ENCODE measurements around the gene ATRIP. TPM values are rescaled to one million over a fixed set of nuclear protein-coding genes. Genes with fewer than 3 reads are reported as not detected.
"Not testable (repeated sequence)": the region's sequence is repeated elsewhere in the genome, so short reads cannot be mapped to it uniquely, and the experiment has no call there.

The ATRIP gene
- total RNA-seq, 5 donors from 2014 or later (not counting 1 experiment from before 2014, with no cell fraction given), result 7.8 to 14.9 (median 12.8) TPM

DNA sequence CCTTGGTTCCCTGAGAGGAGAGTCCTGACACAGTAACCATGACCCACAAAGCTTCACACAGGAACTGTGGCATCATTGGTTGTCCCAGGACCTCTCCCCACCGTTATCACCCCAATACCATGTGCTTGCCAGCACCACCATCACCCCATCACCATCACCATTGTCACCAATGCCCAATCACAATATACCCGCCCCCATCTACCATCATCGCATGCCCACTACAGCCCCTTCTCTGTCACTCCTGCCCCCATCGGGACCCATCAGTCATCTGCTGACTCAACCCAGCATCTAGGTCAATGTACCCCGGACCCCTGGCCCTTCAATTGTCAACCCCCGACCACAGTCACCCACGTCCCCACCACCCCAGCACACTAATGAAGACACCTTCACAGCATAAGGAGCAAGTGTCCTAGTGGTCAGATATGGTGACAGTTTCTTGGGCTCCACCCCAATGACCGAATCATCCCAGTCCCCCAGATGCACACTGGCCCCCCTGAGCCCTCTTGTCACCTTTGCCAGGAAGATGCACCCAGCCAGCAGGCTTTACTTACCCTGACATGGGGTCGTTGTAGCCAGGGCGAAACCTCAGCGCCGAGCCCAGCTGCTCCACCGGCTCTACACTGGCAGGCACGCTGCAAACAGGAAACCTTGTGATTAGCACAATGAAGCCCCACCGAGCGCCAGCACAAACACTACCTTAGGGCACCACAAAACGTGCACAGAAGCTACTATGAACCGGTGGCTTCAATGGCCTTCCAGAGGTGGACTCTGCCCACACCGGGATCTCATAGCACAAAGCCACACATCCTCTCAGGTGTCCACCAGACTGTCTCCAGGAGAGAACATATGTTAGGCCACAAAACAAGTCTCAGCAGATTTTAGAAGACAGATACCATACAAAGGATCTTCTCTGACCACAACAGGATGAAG lies 32.4 kb downstream of the ATRIP start:
- ChIA-PET CTCF (interaction anchor here in 1 of 2 donors (3.6 kb wide), 1 partner anchor 43 kb away, joined by 12 read pairs; no protein-coding TSS in a partner anchor), POLR2A (interaction anchor here in 1 of 2 donors (0.5 to 0.7 kb wide), 2 partner anchors 16 to 17 kb away, joined by 3 to 8 read pairs; no protein-coding TSS in a partner anchor)
- ATAC-seq (replicated peaks in 1 of 4) (peak; percentile 87 to 89 (median 88)), DNase-seq (peak; percentile 38 to 77 (median 65))
- Mint-ChIP-seq H3K9me3 (no peaks in the 10 kb centered on the region), H3K27ac (peak overlapping the region; percentile 98), H3K4me3 (peak overlapping the region; percentile 77 to 83 (median 82)), H3K4me1 (peaks cover 49 to 57% (median 50%) of the 10 kb centered on the region in 3 donors), H3K27me3 (no peaks in the 10 kb centered on the region), H3K36me3 (peaks cover 6% of the 10 kb centered on the region)
- H3K9me3 ChIP-seq, result no peaks in the 10 kb centered on the region
- peaks cover 6 to 61% of the 10 kb centered on the region in 2 experiments for H3K4me1 ChIP-seq (ENCODE audit: control insufficient read depth in 1 of 2, extremely low read depth in 1 of 2, insufficient read depth in 2 of 2, low read length in 2 of 2)
- H3K36me3 ChIP-seq (ENCODE audit: control insufficient read depth in 2 of 2, extremely low read depth in 1 of 2, insufficient read depth in 1 of 2, low read length in 1 of 2), result peaks cover 0 to 12% of the 10 kb centered on the region in 2 donors
- peak overlapping the region in 1 of 2 donors; percentile 53 for H3K4me3 ChIP-seq (ENCODE audit: control insufficient read depth in 1 of 2, extremely low read depth in 1 of 2, low read length in 1 of 2)
- 8% methylated on average over 17 of the region's 19 CpGs for WGBS (ENCODE audit: insufficient coverage)
- H3K27me3 ChIP-seq (replicated peaks in 1 of 2; ENCODE audit: control insufficient read depth in 2 of 2, extremely low read depth in 1 of 2, insufficient read depth in 2 of 2, low read length in 1 of 2), result no peaks in the 10 kb centered on the region
- peak overlapping the region; percentile 89 for H3K27ac ChIP-seq (ENCODE audit: low read length)

DNA sequence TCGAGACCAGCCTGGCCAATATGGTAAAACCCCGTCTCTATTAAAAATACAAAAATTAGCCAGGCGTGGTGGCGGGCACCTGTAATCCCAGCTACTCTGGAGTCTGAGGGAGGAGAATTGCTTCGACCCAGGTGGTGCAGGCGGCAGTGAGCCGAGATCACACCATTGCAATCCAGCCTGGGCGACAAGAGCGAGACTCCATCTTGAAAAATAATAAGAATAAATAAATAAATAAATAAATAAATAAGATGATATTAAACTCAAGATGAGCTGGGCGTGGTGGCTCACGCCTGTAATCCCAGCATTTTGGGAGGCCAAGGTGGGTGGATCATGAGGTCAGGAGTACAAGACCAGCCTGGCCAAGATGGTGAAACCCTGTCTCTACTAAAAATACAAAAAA lies 34.4 kb downstream of the ATRIP start:
- H3K4me3 ChIP-seq (ENCODE audit: control insufficient read depth in 1 of 2, extremely low read depth in 1 of 2, low read length in 1 of 2); H3K27me3 Mint-ChIP-seq; H3K27ac Mint-ChIP-seq; ATAC-seq (replicated peaks in 1 of 4); H3K36me3 ChIP-seq (ENCODE audit: control insufficient read depth in 2 of 2, extremely low read depth in 1 of 2, insufficient read depth in 1 of 2, low read length in 1 of 2); CTCF ChIA-PET; DNase-seq; H3K36me3 Mint-ChIP-seq; POLR2A ChIA-PET; H3K27me3 ChIP-seq (replicated peaks in 1 of 2; ENCODE audit: control insufficient read depth in 2 of 2, extremely low read depth in 1 of 2, insufficient read depth in 2 of 2, low read length in 1 of 2); H3K4me3 Mint-ChIP-seq; H3K9me3 Mint-ChIP-seq; H3K9me3 ChIP-seq; H3K27ac ChIP-seq (ENCODE audit: low read length): not testable (repeated sequence)
- WGBS (ENCODE audit: insufficient coverage), result 100% methylated on average over 1 of the region's 11 CpGs
- H3K4me1 ChIP-seq (ENCODE audit: control insufficient read depth in 1 of 2, extremely low read depth in 1 of 2, insufficient read depth in 2 of 2, low read length in 2 of 2), result peaks cover 6 to 46% of the 10 kb centered on the region in 2 experiments
- peaks cover 40 to 48% (median 43%) of the 10 kb centered on the region in 3 donors for H3K4me1 Mint-ChIP-seq

DNA sequence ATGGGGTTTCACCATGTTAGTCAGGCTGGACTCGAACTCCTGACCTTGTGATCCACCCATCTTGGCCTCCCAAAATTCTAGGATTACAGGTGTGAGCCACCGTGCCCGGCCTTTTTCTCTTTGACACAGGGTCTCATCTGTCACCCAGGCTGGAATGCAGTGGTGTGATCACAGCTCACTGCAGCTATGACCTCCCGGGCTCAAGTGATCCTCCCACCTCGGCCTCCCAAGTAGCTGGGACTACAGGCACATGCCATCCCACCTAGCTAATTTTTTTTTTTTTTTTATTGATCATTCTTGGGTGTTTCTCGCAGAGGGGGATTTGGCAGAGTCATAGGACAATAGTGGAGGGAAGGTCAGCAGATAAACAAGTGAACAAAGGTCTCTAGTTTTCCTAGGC lies 36.3 kb downstream of the ATRIP start:
- H3K4me1 Mint-ChIP-seq, result peaks cover 25 to 30% (median 28%) of the 10 kb centered on the region in 3 donors
- H3K4me3 Mint-ChIP-seq; H3K27ac Mint-ChIP-seq; H3K27me3 ChIP-seq (replicated peaks in 1 of 2; ENCODE audit: control insufficient read depth in 2 of 2, extremely low read depth in 1 of 2, insufficient read depth in 2 of 2, low read length in 1 of 2); H3K9me3 Mint-ChIP-seq; H3K9me3 ChIP-seq; POLR2A ChIA-PET; H3K36me3 ChIP-seq (ENCODE audit: control insufficient read depth in 2 of 2, extremely low read depth in 1 of 2, insufficient read depth in 1 of 2, low read length in 1 of 2); CTCF ChIA-PET; DNase-seq; ATAC-seq (replicated peaks in 1 of 4); H3K27me3 Mint-ChIP-seq; H3K27ac ChIP-seq (ENCODE audit: low read length); H3K4me3 ChIP-seq (ENCODE audit: control insufficient read depth in 1 of 2, extremely low read depth in 1 of 2, low read length in 1 of 2); H3K36me3 Mint-ChIP-seq: not testable (repeated sequence)
- peaks cover 6 to 29% of the 10 kb centered on the region in 2 experiments for H3K4me1 ChIP-seq (ENCODE audit: control insufficient read depth in 1 of 2, extremely low read depth in 1 of 2, insufficient read depth in 2 of 2, low read length in 2 of 2)
- WGBS (ENCODE audit: insufficient coverage), result 100% methylated on average over 3 of the region's 6 CpGs

DNA sequence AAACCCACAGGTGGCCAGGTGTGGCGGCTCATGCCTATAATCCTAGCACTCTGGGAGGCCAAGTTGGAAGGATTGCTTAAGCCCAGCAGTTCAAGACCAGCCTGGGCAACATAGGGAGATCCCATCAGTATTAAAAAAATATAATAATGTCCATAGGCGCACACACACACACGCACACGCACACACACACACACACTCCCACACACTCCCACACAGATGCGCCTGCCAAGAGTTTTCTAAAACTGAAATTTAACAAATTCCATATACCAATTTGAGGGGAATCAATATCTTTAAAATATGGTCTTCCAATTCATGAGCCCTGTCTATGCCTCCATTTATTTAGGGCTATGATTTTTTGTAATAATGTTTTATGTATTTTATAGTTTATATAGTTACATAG lies 40.4 kb downstream of the ATRIP start:
- H3K36me3 ChIP-seq (ENCODE audit: control insufficient read depth in 2 of 2, extremely low read depth in 1 of 2, insufficient read depth in 1 of 2, low read length in 1 of 2), result no peaks in the 10 kb centered on the region
- H3K4me3 ChIP-seq (ENCODE audit: control insufficient read depth in 1 of 2, extremely low read depth in 1 of 2, low read length in 1 of 2), result no peak overlapping the region
- H3K9me3 ChIP-seq, result no peaks in the 10 kb centered on the region
- H3K27me3 ChIP-seq (replicated peaks in 1 of 2; ENCODE audit: control insufficient read depth in 2 of 2, extremely low read depth in 1 of 2, insufficient read depth in 2 of 2, low read length in 1 of 2), result no peaks in the 10 kb centered on the region
- no peak overlapping the region for H3K4me3 Mint-ChIP-seq
- no peak overlapping the region for H3K27ac ChIP-seq (ENCODE audit: low read length)
- no peaks in the 10 kb centered on the region for H3K4me1 ChIP-seq (ENCODE audit: control insufficient read depth in 1 of 2, extremely low read depth in 1 of 2, insufficient read depth in 2 of 2, low read length in 2 of 2)
- ATAC-seq (replicated peaks in 1 of 4) (no peak), DNase-seq (no peak)
- H3K9me3 Mint-ChIP-seq, result no peaks in the 10 kb centered on the region
- no CpG with 5 or more reads among the region's 5 CpGs for WGBS (ENCODE audit: insufficient coverage)
- ChIA-PET POLR2A (no interaction called here), CTCF (no interaction called here)
- H3K4me1 Mint-ChIP-seq, result peaks cover 0 to under 1% (median 0%) of the 10 kb centered on the region in 3 donors
- H3K36me3 Mint-ChIP-seq, result peaks cover 6% of the 10 kb centered on the region
- H3K27ac Mint-ChIP-seq, result no peak overlapping the region
- H3K27me3 Mint-ChIP-seq, result no peaks in the 10 kb centered on the region

DNA sequence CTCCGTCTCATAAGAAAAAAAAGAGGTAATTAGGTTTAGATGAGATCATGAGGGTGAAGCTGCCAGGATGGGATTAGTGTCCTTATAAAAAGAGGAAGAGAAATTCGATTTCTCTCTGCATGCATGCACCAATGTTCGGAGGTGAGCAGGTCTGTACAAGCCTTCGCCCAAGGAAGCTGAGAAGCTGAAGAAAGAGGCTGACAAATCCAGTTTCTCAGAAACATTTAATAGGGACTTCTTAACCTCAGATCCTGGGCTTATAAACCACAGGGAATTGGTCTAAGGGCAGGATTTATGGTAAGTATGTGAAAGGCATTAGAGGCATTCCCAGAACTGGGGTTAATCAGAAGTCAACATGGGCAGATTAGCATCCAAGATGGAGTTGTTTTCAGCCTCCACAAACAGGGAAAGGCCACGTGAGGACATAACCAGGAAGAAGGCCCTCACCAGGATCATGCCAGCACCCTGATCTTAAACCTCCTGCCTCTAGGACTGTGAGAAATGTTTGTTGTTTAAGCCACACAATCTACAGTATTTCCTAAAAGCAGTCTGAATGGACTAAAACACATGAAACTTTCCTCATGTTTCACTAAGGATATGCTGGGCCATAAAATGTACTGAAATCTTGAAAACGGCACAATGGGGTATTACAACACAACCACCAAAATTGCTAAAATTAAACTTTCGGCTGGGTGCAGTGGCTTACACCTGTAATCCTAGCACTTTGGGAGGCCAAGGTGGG lies 46.1 kb downstream of the ATRIP start:
- Mint-ChIP-seq H3K36me3 (peaks cover 23% of the 10 kb centered on the region), H3K4me1 (peaks cover 0 to 3% (median 0%) of the 10 kb centered on the region in 3 donors), H3K9me3 (no peaks in the 10 kb centered on the region), H3K4me3 (no peak overlapping the region), H3K27ac (no peak overlapping the region), H3K27me3 (no peaks in the 10 kb centered on the region)
- ChIA-PET CTCF (no interaction called here), POLR2A (no interaction called here)
- Histone ChIP-seq H3K9me3 (no peaks in the 10 kb centered on the region), H3K4me1 (ENCODE audit: control insufficient read depth in 1 of 2, extremely low read depth in 1 of 2, insufficient read depth in 2 of 2, low read length in 2 of 2) (no peaks in the 10 kb centered on the region), H3K27ac (ENCODE audit: low read length) (no peak overlapping the region), H3K36me3 (ENCODE audit: control insufficient read depth in 2 of 2, extremely low read depth in 1 of 2, insufficient read depth in 1 of 2, low read length in 1 of 2) (peaks cover 0 to 3% of the 10 kb centered on the region in 2 donors), H3K27me3 (replicated peaks in 1 of 2; ENCODE audit: control insufficient read depth in 2 of 2, extremely low read depth in 1 of 2, insufficient read depth in 2 of 2, low read length in 1 of 2) (no peaks in the 10 kb centered on the region), H3K4me3 (ENCODE audit: control insufficient read depth in 1 of 2, extremely low read depth in 1 of 2, low read length in 1 of 2) (no peak overlapping the region)
- ATAC-seq (replicated peaks in 1 of 4), result no peak
- DNase-seq, result no peak
- WGBS (ENCODE audit: insufficient coverage), result 87% methylated on average over 4 of the region's 7 CpGs

DNA sequence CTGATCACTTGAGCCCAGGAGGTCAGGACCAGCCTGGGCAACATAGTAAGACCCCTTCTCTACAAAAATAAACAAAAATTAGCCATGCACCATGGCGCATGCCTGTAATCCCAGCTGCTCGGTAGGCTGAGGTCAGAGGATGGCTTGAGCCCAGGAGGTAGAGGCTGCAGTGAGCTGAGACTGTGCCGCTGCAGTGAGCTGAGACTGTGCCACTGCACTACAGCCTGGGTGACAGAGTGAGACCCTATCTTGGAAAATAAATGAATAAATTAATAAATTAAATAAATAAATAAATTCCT lies 46.6 kb downstream of the ATRIP start:
- POLR2A ChIA-PET, result interaction anchor here in 1 of 2 donors (0.6 kb wide), 1 partner anchor 64 kb away, joined by 3 read pairs; no protein-coding TSS in a partner anchor
- CTCF ChIA-PET, result no interaction called here

More for the DNA sequence above, 46.6 kb downstream of the ATRIP start:
- Histone ChIP-seq H3K27me3 (replicated peaks in 1 of 2; ENCODE audit: control insufficient read depth in 2 of 2, extremely low read depth in 1 of 2, insufficient read depth in 2 of 2, low read length in 1 of 2) (no peaks in the 10 kb centered on the region), H3K4me3 (ENCODE audit: control insufficient read depth in 1 of 2, extremely low read depth in 1 of 2, low read length in 1 of 2) (no peak overlapping the region), H3K4me1 (ENCODE audit: control insufficient read depth in 1 of 2, extremely low read depth in 1 of 2, insufficient read depth in 2 of 2, low read length in 2 of 2) (no peaks in the 10 kb centered on the region), H3K9me3 (no peaks in the 10 kb centered on the region), H3K36me3 (ENCODE audit: control insufficient read depth in 2 of 2, extremely low read depth in 1 of 2, insufficient read depth in 1 of 2, low read length in 1 of 2) (peaks cover 0 to 4% of the 10 kb centered on the region in 2 donors), H3K27ac (ENCODE audit: low read length) (no peak overlapping the region)
- peaks cover 28% of the 10 kb centered on the region for H3K36me3 Mint-ChIP-seq
- WGBS (ENCODE audit: insufficient coverage), result no CpG with 5 or more reads among the region's 3 CpGs
- no peak for ATAC-seq (replicated peaks in 1 of 4)
- no peak for DNase-seq
- no peak overlapping the region for H3K27ac Mint-ChIP-seq
- H3K27me3 Mint-ChIP-seq, result no peaks in the 10 kb centered on the region
- no peak overlapping the region for H3K4me3 Mint-ChIP-seq
- peaks cover 0 to 3% (median 0%) of the 10 kb centered on the region in 3 donors for H3K4me1 Mint-ChIP-seq
- no peaks in the 10 kb centered on the region for H3K9me3 Mint-ChIP-seq
